Activated T-helper 1 cell treated with anti-CD3 and anti-CD28 coated beads, Interleukin-12 subunit alpha, Interleukin-12 subunit beta, Interleukin-2, Interleukin-4 antibody, amounts not matched to agents 30 ng/mL and 10 ng/mL and 1 ng/mL, durations not matched to agents 14 hours and 24 hours and 36 hours (primary cell): ENCODE data around the gene PYGO2. TPM values are rescaled to one million over a fixed set of nuclear protein-coding genes. Genes with fewer than 3 reads are reported as not detected.
A peak's percentile ranks its signal among the peaks of the same experiment; 100 is the strongest.
"Not testable (repeated sequence)": the region's sequence is repeated elsewhere in the genome, so short reads cannot be mapped to it uniquely, and the experiment has no call there.

Source experiments
- DNase-seq: peaks from one replicate; pipeline ENCODE4 v3.0.0; 2021; ENCODE audit warnings: low spot score
- H3K27ac Mint-ChIP-seq: one replicate; pipeline ENCODE4 v1.8.0; 2021; ENCODE audit warnings: mild to moderate bottlenecking, mixed read lengths
- H3K27me3 Mint-ChIP-seq: one replicate; pipeline ENCODE4 v1.8.0; 2022; ENCODE audit warnings: mild to moderate bottlenecking, moderate library complexity, mixed read lengths; ENCODE audit not compliant: insufficient read depth
- H3K36me3 Mint-ChIP-seq: one replicate; pipeline ENCODE4 v1.8.0; 2021; ENCODE audit warnings: low read depth, mixed read lengths
- H3K4me1 Mint-ChIP-seq: one replicate; pipeline ENCODE4 v1.8.0; 2021; ENCODE audit warnings: low read depth, mixed read lengths
- H3K4me3 Mint-ChIP-seq: one replicate; pipeline ENCODE4 v1.8.0; 2021; ENCODE audit warnings: mild to moderate bottlenecking, moderate library complexity, mixed read lengths
- H3K9me3 Mint-ChIP-seq: one replicate; pipeline ENCODE4 v1.8.0; 2021; ENCODE audit warnings: mixed read lengths
- intact Hi-C: fragments of 100-400 bp; cut with micrococcal nuclease; formaldehyde crosslinking; loops from one replicate; pipeline ENCODE4 v1.15.1; 2024
- total RNA-seq: library from RNA; stranded (reverse); gene quantifications from 2 replicates; pipeline ENCODE4 v1.2.3, GENCODE V29; 2022

Gene PYGO2
- total RNA-seq, 1 donor from 2014 or later = 34.7 TPM

DNA sequence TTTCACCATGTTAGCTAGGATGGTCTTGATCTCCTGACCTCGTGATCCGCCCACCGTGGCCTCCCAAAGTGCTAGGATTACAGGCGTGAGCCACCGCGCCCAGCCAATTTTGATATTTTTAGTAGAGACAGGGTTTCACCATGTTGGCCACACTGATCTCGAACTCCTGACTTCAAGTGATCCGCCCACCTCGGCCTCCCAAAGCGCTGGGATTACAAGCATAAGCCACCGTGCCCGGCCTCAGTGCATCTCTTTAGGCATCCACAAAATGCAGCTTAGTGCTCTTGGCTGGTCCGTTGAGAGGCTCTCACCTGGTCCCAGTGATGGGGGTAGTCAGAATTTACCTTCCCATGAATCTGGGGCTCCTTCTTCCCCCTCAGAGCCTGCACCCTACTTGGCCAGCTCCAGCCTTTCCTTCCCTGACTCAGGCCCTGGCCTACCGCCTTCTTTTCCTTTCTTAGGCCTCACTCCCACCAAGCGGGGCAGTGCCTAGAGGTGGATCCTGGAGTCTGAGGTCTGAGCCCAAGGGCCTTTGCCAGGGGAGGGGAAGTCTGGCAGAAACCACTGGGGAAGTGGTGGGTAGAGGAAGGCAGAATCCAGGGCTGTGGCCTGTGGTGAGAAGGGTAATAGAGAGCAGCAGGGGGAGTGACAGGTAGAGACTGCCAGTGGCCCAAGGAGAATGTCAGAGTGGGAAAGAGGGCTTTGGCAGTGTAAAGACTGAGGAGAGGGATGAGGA lies 35.6 kb upstream of the PYGO2 start:
- Mint-ChIP-seq H3K4me1 (peaks cover 42% of the 10 kb centered on the region), H3K36me3 (peaks cover 6% of the 10 kb centered on the region), H3K27me3 (peaks cover 2% of the 10 kb centered on the region), H3K27ac (peak overlapping the region; percentile 50), H3K9me3 (no peaks in the 10 kb centered on the region), H3K4me3 (peak overlapping the region; percentile 57)
- no peak for DNase-seq
- intact Hi-C loops = loop anchor here (5.0 kb wide), 1 partner anchor 515 kb away; no protein-coding TSS in a partner anchor

DNA sequence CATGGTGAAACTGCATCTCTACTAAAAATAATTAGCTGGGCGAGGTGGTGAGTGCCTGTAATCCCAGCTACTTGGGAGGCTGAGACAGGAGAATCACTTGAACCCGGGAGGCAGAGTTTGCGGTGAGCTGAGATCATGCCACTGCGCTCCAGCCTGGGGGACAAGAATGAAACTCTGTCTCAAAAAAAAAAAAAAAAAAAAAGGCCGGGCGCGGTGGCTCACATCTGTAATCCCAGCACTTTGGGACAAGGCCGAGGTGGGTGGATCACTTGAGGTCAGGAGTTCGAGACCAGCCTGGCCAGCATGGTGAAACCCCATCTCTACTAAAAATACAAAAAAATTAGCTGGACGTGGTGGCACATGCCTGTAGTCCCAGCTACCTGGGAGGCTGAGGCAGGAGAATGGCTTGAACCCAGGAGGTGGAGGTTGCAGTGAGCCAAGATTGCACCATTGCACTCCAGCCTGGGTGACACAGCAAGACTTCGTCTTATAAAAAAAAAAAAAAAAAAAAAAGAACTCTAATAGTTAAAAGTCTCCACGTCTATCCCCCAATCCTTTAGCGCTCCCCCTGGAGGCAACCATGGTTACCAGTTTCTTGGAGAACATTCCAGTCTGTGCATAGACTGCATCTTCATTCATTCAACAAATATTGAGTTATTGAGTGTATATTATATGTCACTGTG lies 33.9 kb upstream of the PYGO2 start:
- intact Hi-C loops = loop anchor here (5.0 kb wide), 1 partner anchor 513 kb away; no protein-coding TSS in a partner anchor
- DNase-seq, H3K36me3 Mint-ChIP-seq, H3K9me3 Mint-ChIP-seq, H3K27me3 Mint-ChIP-seq, H3K4me3 Mint-ChIP-seq, H3K27ac Mint-ChIP-seq: not testable (repeated sequence)
- peaks cover 42% of the 10 kb centered on the region for H3K4me1 Mint-ChIP-seq

DNA sequence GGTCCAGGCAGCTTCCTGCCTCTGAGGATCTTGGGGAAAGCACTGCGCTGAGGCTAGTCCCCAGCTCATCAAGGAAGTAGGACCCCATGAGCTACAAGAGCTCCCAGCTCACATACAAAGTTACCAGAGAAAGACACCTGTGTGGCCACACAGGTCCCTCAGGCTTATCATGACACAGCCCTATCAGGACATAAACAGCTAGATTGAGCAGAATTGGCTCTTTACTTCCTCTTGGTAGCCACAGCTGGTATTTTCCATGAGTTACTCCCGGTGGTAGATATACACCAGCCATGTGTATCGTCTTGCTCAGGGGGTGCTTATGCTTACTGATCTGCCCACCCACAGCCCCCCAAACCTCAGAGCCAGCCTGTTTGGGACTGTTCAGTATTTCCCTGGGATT lies 33.0 kb upstream of the PYGO2 start:
- no peak overlapping the region for H3K4me3 Mint-ChIP-seq
- peak overlapping the region; percentile 38 for H3K27ac Mint-ChIP-seq
- peaks cover 9% of the 10 kb centered on the region for H3K36me3 Mint-ChIP-seq
- no peak for DNase-seq
- H3K9me3 Mint-ChIP-seq = no peaks in the 10 kb centered on the region
- intact Hi-C loops = no loop called here
- H3K27me3 Mint-ChIP-seq = no peaks in the 10 kb centered on the region
- peaks cover 39% of the 10 kb centered on the region for H3K4me1 Mint-ChIP-seq

DNA sequence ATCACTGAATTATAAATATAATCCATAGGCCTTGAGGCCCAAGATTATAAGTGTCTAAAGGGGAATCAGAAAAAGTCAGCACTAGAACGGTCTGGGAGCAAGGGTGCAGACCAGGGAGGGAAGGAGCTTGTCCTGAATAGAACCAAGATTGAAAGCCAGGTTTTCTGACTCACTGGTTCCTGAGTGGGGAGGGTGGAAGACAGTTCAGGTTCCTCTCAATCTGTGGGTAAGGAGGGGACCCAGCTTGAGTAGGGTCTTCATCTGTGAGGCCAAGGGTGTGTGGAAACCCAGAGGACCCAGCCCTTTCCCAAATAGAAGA lies 32.6 kb upstream of the PYGO2 start:
- H3K27ac Mint-ChIP-seq = no peak overlapping the region

DNA sequence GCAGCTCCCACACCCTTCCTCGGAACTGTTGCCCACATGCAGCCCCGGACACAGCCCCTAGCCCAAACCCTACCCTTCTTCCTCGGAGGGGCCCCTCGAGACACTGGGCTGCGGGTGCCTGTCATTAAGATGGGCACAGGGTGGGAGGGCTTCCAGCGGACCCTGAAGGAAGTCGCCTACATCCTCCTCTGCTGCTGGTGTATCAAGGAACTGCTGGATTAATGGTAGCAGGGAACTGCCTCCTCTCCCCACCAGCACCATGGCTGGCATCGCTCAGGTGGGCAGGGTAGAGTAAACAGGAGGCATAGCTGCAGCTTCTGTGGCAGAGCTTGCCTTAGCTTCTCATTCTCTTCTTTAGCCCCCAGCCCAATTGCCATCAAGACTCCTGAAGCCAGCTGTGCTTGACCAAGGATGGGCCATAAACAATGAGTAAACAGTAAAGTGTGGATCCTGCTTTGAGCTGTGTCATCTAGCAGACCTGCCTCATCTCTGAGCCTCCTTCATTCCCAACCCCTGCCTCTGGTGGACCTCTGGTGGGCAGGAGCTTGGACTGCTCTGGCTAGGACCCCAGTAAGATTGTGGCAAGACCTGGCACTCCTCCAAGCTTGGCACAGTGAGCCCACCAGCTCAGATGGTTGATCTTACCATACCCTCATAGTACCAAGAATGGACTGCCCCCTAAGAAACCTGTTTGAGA lies 32.1 kb upstream of the PYGO2 start, which contains the start of gene LENEP:
Gene LENEP, plus strand, starts transcription at position 15 of the 697 bp plus-strand sequence. Its CDS starts 22 bp downstream, at position 37.
- Mint-ChIP-seq H3K4me3 (no peak within 1 kb of the TSS), H3K9me3 (no peaks in the 10 kb centered on the region), H3K27me3 (no peaks in the 10 kb centered on the region), H3K36me3 (peaks cover 16% of the 10 kb centered on the region), H3K27ac (peak within 1 kb of the TSS; percentile 61), H3K4me1 (peaks cover 41% of the 10 kb centered on the region)
- no peak for DNase-seq
- intact Hi-C loops = no loop called here

More for the DNA sequence above, 32.6 kb upstream of the PYGO2 start:
- DNase-seq = no peak
- intact Hi-C loops = no loop called here
- Mint-ChIP-seq H3K4me3 (no peak overlapping the region), H3K36me3 (peaks cover 11% of the 10 kb centered on the region), H3K27me3 (no peaks in the 10 kb centered on the region), H3K9me3 (no peaks in the 10 kb centered on the region), H3K4me1 (peaks cover 42% of the 10 kb centered on the region)

DNA sequence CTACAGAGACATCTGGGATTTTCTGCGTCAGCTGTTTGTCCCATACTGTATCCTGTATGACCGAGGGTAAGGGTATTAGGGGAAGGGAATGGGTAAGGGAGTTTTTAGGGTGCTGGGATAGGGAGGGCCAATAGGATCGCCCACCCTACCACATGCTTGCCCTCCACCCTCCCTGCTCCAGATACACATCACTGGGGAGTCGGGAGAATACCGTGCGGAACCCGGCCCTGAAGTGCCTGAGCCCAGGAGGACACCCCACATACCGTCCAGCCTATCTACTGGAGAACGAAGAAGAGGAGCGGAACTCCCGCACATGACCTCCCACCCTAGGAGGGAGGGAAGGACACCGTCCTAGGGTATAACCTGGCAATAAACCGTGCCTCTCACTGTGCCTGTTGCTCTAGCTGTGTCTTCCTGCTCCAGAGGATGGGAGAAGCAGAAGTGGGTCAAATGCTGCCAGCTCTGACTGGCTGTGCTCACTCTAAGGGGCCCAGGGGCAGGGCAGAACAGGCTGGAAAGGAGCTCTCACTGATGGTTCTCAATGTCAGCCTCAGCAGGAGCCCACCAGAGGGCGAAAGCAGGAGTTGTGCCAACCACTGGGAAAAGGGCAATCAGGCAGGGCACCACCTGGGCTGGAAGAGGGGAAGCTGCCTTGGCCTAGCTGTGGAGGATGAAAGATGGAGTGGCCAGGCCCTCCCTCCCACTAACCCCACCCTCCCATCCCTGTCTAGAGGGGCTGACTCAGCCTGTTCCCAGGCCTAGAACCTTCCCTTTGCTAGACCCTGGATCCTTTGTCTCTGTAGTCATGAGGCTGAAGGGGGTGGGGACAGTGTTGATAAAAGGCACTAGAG lies 31.4 kb upstream of the PYGO2 start:
- Mint-ChIP-seq H3K36me3 (peaks cover 18% of the 10 kb centered on the region), H3K4me3 (no peak overlapping the region), H3K27ac (peak overlapping the region; percentile 23), H3K27me3 (no peaks in the 10 kb centered on the region), H3K9me3 (no peaks in the 10 kb centered on the region), H3K4me1 (peaks cover 37% of the 10 kb centered on the region)
- intact Hi-C loops = no loop called here
- no peak for DNase-seq

DNA sequence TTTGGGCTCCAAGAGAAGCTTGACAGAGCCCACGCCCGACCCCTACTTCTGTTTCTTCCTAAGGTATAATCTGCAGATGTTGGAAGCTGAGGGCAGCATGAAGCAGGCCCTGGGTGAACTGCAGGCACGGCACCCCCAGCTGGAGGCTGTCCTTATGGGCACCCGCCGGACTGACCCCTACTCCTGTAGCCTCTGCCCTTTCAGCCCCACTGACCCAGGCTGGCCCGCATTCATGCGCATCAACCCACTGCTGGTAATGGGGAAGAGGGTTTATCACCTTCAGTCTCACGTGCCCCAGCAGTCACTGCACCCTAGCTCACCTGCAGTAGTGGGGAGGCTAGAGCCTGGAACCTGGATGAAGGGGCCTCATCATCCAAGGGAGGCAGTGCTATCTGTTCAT lies 28.7 kb upstream of the PYGO2 start:
- DNase-seq = no peak
- intact Hi-C loops = no loop called here
- no peaks in the 10 kb centered on the region for H3K27me3 Mint-ChIP-seq
- H3K4me1 Mint-ChIP-seq = peaks cover 27% of the 10 kb centered on the region
- no peak overlapping the region for H3K4me3 Mint-ChIP-seq
- peaks cover 17% of the 10 kb centered on the region for H3K36me3 Mint-ChIP-seq
- no peaks in the 10 kb centered on the region for H3K9me3 Mint-ChIP-seq
- H3K27ac Mint-ChIP-seq = no peak overlapping the region

DNA sequence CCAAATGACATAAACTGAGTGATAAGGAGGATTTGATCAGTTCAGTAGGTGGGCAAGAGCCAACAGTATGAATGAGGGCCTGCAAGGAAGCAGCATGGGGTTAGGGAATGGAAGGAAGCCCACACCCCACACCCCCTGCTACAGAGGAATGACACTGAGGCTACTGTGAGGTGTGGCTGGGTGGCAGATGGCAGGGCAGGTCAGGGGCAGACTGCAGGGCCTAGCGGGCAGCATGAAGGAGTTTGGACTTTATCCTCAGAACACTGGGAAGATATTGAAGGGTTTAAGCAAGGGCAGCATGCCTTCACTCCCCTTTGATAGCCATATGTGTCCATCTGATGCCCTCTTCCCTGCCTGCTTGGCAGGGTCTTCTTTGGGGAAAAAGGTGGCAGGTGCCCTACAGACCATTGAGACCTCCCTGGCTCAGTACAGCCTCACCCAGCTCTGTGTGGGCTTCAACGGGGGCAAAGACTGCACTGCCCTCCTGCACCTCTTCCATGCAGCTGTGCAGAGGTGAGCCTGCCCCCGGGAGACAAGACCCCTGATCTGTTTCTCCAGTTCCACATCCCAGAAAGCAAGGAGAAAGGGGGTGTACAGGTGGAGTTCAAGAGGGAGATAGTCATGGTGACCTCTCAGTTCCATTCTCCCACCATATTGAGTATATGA lies 27.7 kb upstream of the PYGO2 start:
- Mint-ChIP-seq H3K9me3 (no peaks in the 10 kb centered on the region), H3K4me1 (peaks cover 19% of the 10 kb centered on the region), H3K27ac (peak overlapping the region; percentile 54), H3K4me3 (no peak overlapping the region), H3K27me3 (no peaks in the 10 kb centered on the region), H3K36me3 (peaks cover 17% of the 10 kb centered on the region)
- DNase-seq = no peak
- intact Hi-C loops = no loop called here

DNA sequence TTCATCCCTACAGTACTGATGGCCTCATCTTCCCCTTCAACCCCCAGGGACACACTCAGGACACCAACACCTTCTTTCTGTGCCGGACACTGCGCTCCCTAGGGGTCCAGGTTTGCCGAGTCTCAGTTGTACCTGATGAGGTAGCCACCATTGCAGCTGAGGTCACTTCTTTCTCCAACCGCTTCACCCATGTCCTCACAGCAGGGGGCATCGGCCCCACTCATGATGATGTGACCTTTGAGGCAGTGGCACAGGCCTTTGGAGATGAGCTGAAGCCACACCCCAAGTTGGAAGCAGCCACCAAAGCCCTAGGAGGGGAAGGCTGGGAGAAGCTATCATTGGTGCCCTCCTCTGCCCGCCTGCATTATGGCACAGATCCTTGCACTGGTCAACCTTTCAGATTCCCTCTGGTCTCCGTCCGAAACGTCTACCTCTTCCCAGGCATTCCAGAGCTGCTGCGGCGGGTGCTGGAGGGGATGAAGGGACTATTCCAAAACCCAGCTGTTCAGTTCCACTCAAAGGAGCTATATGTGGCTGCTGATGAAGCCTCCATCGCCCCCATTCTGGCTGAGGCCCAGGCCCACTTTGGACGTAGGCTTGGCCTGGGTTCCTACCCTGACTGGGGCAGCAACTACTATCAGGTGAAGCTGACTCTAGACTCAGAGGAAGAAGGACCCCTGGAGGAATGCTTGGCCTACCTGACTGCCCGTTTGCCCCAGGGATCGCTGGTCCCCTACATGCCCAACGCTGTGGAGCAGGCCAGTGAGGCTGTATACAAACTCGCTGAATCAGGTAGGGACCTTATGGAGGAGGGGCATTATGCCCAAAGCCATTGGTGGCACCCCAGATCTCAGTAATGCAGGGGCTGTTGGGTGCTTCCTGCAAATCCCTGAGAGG lies 26.7 kb upstream of the PYGO2 start:
- Mint-ChIP-seq H3K27ac (no peak overlapping the region), H3K4me1 (peaks cover 18% of the 10 kb centered on the region), H3K27me3 (no peaks in the 10 kb centered on the region), H3K36me3 (peaks cover 21% of the 10 kb centered on the region), H3K4me3 (no peak overlapping the region), H3K9me3 (no peaks in the 10 kb centered on the region)
- no peak for DNase-seq
- intact Hi-C loops = no loop called here

DNA sequence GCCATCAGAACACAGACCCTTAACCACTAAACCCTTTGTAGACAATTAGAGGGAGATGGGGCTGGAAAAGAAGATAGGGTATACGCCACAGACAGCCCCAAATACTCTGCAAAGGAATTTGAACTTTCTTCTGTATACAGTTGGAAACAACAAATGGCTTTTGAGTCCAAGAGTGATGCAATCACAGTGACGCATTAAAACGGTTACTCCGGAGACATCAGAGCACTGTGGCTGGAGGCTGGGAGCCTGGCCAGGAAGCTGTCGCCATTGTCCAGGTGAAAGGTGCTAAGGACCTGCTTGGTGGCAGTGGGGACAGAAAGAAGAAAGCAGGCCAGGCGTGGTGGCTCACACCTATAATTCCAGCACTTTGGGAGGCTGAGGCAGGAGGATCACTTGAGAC lies 25.7 kb upstream of the PYGO2 start:
- intact Hi-C loops = no loop called here
- no peak for DNase-seq
- Mint-ChIP-seq H3K4me3 (no peak overlapping the region), H3K4me1 (peaks cover 18% of the 10 kb centered on the region), H3K9me3 (no peaks in the 10 kb centered on the region), H3K27ac (no peak overlapping the region), H3K27me3 (no peaks in the 10 kb centered on the region), H3K36me3 (peaks cover 16% of the 10 kb centered on the region)

DNA sequence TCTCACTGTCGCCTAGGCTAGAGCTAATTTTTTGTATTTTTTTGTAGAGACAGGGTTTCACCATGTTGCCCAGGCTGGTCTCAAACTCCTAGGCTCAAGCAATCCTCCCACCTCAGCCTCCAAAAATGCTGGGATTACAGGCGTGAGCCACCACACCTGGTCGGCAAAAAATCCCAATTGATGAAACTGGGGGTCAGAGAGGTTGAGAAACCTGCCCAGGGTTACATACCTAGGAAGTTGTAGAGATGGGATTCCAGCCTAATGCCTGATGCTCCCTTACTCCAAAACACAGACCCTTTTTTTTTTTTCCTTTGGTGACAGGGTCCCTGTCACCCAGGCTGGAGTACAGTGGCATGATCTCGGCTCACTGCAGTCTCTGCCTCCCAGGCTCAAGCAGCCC lies 25.2 kb upstream of the PYGO2 start:
- intact Hi-C loops, H3K9me3 Mint-ChIP-seq, H3K4me3 Mint-ChIP-seq, DNase-seq, H3K27ac Mint-ChIP-seq, H3K27me3 Mint-ChIP-seq: not testable (repeated sequence)
- Mint-ChIP-seq H3K36me3 (peaks cover 15% of the 10 kb centered on the region), H3K4me1 (peaks cover 18% of the 10 kb centered on the region)
